Mesothelial cell of epicardium (in vitro differentiated cells): ENCODE measurements around the gene ZFHX2. TPM values are rescaled to one million over a fixed set of nuclear protein-coding genes. Genes with fewer than 3 reads are reported as not detected.
"Not testable (repeated sequence)": the region's sequence is repeated elsewhere in the genome, so short reads cannot be mapped to it uniquely, and the experiment has no call there.

Experiments
- DNase-seq, 2 experiments: peaks; one replicate each; pipeline ENCODE4 v3.0.0; 2021; ENCODE audit warnings: low spot score in 2 of 2; ENCODE audit not compliant: unreplicated experiment in 2 of 2
- H3K27ac Mint-ChIP-seq: 2 replicates; pipeline ENCODE4 v1.8.0; 2021; ENCODE audit warnings: mixed read lengths
- H3K27me3 Mint-ChIP-seq: 2 replicates; pipeline ENCODE4 v1.8.0; 2021; ENCODE audit warnings: low read depth, mixed read lengths
- H3K36me3 Mint-ChIP-seq: 2 replicates; pipeline ENCODE4 v1.8.0; 2021; ENCODE audit warnings: mixed read lengths
- H3K4me1 Mint-ChIP-seq: 2 replicates; pipeline ENCODE4 v1.8.0; 2021; ENCODE audit warnings: mixed read lengths
- H3K4me3 Mint-ChIP-seq: 2 replicates; pipeline ENCODE4 v1.8.0; 2021; ENCODE audit warnings: mild to moderate bottlenecking, moderate library complexity, mixed read lengths
- H3K9me3 Mint-ChIP-seq: 2 replicates; pipeline ENCODE4 v1.8.0; 2021; ENCODE audit warnings: mixed read lengths
- CTCF ChIP-seq: fragments of 200-600 bp; sonication (generic); IDR thresholded peaks from one replicate; pipeline ENCODE4 v1.5.0; 2021; ENCODE audit warnings: antibody characterized with exemption; ENCODE audit not compliant: unreplicated experiment
- total RNA-seq: library from RNA; stranded (reverse); gene quantifications from 3 replicates; pipeline ENCODE4 v1.2.1, GENCODE V29; 2021

ZFHX2 gene
- total RNA-seq: 9.8 to 14.4 TPM (median 13.7 TPM) in 3 replicates

GRCh38 chr14:23551266-23552028, at the start of gene ZFHX2:
ZFHX2 (minus strand) TSS chr14:23551765; CDS start chr14:23535325, 16,440 bp downstream.
- no peak for TF ChIP-seq CTCF
- Mint-ChIP-seq H3K27ac (peak within 1 kb of the TSS; percentile 80), H3K36me3 (no peaks in the 10 kb centered on the region), H3K4me3 (no peak within 1 kb of the TSS), H3K27me3 (no peaks in the 10 kb centered on the region), H3K4me1 (peaks cover 9% of the 10 kb centered on the region), H3K9me3 (no peaks in the 10 kb centered on the region)
- DNase-seq: peak; percentile 59 to 80

- Mint-ChIP-seq H3K9me3 (peaks cover 14% of the 10 kb centered on the region), H3K36me3 (no peaks in the 10 kb centered on the region), H3K27ac (no peak overlapping the region), H3K4me1 (no peaks in the 10 kb centered on the region), H3K4me3 (no peak overlapping the region), H3K27me3 (peaks cover 2% of the 10 kb centered on the region)
- TF ChIP-seq CTCF: no peak
- no peak for DNase-seq
These were observed 49.2 kb upstream of the ZFHX2 start for GRCh38 chr14:23600806-23601205.

- Mint-ChIP-seq H3K4me1 (no peaks in the 10 kb centered on the region), H3K4me3 (no peak overlapping the region), H3K9me3 (peaks cover 16% of the 10 kb centered on the region), H3K36me3 (no peaks in the 10 kb centered on the region), H3K27me3 (peaks cover 2% of the 10 kb centered on the region), H3K27ac (no peak overlapping the region)
- no peak for DNase-seq
- no peak for TF ChIP-seq CTCF
These were observed 48.8 kb upstream of the ZFHX2 start for GRCh38 chr14:23600322-23600707.

GRCh38 chr14:23594191-23594590, 42.6 kb upstream of the ZFHX2 start:
- H3K27ac Mint-ChIP-seq, H3K27me3 Mint-ChIP-seq, H3K4me1 Mint-ChIP-seq, H3K4me3 Mint-ChIP-seq, H3K36me3 Mint-ChIP-seq, DNase-seq: not testable (repeated sequence)
- peaks cover 16% of the 10 kb centered on the region for H3K9me3 Mint-ChIP-seq

- H3K27ac Mint-ChIP-seq: no peak overlapping the region
- peaks cover 14% of the 10 kb centered on the region for H3K4me1 Mint-ChIP-seq
- H3K36me3 Mint-ChIP-seq: no peaks in the 10 kb centered on the region
- peaks cover 11% of the 10 kb centered on the region for H3K9me3 Mint-ChIP-seq
- DNase-seq: no peak
- peaks cover 24% of the 10 kb centered on the region for H3K27me3 Mint-ChIP-seq
- TF ChIP-seq CTCF: no peak
- no peak overlapping the region for H3K4me3 Mint-ChIP-seq
These were observed 38.6 kb upstream of the ZFHX2 start for GRCh38 chr14:23590198-23590597.

- no peak for TF ChIP-seq CTCF
- Mint-ChIP-seq H3K27ac (no peak overlapping the region), H3K4me1 (peaks cover 14% of the 10 kb centered on the region), H3K36me3 (no peaks in the 10 kb centered on the region), H3K4me3 (no peak overlapping the region), H3K9me3 (peaks cover 7% of the 10 kb centered on the region), H3K27me3 (peaks cover 20% of the 10 kb centered on the region)
- no peak for DNase-seq
These were observed 38.0 kb upstream of the ZFHX2 start for GRCh38 chr14:23589606-23590005.
